DOHH2 (cell line): ENCODE data around the gene KCNN2.

Experiments
- EZH2phosphoT487 ChIP-seq: fragments of 200-600 bp; sonication (generic); IDR thresholded peaks from 2 replicates; pipeline ENCODE4 v1.6.1; 2017; ENCODE audit warnings: borderline replicate concordance, mild to moderate bottlenecking, antibody characterized with exemption, low read length, moderate library complexity, mixed read lengths
- TF ChIP-seq, protein P1 (sequence below): fragments of 200-600 bp; sonication (generic); IDR thresholded peaks from one replicate; pipeline ENCODE4 v1.5.1; 2014; ENCODE audit warnings: antibody characterized with exemption, mild to moderate bottlenecking, low read depth, low read length; ENCODE audit not compliant: poor library complexity, severe bottlenecking

DNA sequence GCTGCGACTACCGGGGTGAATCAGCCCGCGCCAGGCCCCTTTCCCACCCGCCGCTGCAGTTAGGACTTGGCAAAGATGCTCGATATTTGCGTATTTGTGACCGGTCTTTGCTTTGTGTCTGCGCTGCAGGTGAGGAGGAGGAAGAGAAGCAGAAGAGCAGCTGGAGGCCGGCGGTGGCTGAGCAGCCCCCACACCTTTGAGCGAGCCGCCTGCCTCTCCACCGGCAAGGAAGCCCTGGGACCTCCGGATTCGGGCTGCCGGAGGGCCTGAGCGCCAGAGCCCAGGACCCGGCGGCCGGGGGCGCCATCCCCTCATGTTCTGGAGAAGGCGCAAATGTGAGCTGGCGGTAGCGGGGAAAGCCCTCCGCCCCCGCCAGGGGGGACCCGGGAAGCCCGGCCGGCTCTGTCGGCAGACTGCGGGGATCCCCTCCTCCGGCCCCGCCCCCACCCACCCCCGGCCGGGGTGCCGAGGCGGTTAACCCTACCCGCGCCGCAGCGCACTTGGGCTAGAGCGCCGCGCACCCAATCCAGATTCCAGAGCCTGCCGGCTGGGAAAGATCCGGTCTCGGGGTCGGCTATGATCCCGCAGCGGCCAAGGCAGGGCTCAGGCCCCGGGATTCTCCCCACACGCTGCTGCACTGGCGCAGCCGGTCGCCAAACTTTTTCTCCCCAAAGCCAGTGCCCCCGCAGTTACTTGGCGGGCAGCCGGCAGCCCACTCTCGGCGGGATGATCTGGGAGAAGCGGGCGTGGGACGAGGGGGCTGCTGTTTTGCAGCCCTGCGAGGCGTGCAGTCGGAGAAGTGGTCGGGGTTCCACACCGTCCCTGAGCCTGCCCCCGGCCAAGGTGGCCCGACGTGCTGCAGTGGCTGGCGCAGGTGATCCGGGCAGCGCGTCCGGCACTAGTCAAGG is 800 bp upstream of the KCNN2 start:
- TF ChIP-seq, protein P1, sequence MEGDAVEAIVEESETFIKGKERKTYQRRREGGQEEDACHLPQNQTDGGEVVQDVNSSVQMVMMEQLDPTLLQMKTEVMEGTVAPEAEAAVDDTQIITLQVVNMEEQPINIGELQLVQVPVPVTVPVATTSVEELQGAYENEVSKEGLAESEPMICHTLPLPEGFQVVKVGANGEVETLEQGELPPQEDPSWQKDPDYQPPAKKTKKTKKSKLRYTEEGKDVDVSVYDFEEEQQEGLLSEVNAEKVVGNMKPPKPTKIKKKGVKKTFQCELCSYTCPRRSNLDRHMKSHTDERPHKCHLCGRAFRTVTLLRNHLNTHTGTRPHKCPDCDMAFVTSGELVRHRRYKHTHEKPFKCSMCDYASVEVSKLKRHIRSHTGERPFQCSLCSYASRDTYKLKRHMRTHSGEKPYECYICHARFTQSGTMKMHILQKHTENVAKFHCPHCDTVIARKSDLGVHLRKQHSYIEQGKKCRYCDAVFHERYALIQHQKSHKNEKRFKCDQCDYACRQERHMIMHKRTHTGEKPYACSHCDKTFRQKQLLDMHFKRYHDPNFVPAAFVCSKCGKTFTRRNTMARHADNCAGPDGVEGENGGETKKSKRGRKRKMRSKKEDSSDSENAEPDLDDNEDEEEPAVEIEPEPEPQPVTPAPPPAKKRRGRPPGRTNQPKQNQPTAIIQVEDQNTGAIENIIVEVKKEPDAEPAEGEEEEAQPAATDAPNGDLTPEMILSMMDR, result no peak
- peak; percentile 72; the same call in 1 of the 2 replicates for TF ChIP-seq EZH2phosphoT487
